Central memory CD4-positive, alpha-beta T cell (primary cell): ENCODE measurements around the gene VSTM1.

ENCODE experiments used
- DNase-seq: peaks from one replicate; pipeline ENCODE4 v3.0.0; 2022

Gene VSTM1

DNA sequence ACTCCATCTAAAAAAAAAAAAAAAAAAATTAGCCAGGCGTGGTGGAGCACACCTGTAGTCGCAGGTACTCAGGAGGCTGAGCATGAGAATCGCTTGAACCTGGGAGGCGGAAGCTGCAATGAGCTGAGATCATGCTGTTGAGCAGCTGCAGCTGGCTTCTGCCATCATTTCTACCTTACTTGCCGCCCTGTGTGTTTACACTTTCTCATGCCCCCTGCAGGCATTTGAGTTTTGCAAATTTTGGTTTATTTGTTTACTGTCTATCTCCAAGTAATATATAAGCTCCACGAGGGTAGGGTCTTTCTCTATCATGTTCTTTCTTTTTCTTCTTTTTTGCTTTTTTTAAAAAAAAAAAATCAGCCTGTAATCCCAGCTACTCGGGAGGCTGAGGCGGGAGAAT, 54.3 kb downstream of the VSTM1 start:
- no peak for DNase-seq

DNA sequence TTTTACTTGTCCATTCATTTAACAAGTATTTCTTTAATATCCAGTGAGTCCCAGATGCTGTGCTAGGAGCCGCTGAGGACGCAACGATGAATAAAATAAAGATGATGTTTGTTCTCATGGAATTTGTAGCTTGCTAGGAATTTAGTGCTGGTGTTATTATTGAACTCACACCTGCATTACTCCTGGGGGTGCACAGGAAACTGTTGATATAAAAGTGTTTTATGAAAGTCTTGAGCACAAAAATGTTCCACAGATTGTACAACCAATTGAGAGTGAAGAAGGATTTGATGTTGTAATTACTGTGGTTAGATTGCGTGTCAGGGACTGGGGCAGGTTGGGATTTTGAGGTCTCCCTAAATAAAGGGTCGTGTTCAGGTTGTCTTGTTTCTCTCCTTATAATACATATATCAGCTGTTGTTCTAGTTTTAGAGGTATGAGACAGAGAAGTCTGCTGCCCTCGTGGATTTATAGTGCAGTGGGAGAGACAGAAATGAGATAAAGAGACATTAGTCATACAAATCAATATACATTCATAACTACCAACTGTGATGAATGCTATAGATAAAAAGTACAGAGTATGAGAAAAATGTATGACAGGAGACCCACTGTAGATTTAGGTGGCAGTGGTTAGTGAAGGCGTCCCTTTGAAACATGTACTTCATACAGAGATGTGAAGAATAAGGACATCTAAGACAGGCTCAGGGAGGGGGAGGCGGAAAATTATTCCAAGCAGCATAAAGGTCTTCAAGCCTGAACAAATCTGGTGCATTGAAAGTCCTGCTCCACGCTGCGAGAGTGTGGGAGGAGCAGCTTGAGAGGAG, 61.0 kb downstream of the VSTM1 start:
- no peak for DNase-seq

DNA sequence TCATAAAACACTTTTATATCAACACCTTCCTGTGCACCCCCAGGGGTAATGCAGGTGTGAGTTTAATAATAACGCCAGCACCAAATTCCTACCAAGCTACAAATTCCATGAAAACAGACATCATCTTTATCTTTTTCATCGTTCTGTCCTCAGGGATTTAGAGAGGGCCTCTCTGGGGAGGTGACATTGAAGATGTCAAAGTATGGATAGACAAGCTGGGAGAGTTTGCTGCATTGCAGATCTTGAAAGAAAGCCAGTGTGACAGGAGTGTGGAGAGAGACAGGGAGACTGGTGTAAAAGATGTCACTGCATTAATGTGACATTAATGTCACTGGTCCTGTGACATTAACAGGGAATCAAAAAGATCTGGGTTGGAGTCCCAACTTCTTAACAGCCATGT, 62.2 kb downstream of the VSTM1 start:
- DNase-seq = no peak

DNA sequence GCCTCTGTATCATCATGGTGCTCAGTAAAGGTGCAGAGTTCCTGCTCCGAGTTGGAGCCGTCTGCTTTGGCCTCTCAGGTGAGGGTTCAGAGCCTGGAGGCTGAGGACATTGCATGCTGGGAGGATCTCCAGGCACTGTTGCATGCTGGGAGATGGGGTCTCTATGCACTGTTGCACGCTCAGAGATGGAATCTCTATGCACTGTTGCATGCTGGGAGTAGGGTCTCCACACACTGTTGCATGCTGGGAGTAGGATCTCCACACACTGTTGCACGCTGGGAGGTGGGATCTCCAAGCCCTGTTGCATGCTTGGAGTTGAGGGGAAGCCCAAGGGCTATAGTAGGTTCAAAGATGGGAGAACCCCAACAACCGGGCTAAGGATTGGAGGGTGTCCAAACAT, 64.0 kb downstream of the VSTM1 start:
- no peak for DNase-seq

DNA sequence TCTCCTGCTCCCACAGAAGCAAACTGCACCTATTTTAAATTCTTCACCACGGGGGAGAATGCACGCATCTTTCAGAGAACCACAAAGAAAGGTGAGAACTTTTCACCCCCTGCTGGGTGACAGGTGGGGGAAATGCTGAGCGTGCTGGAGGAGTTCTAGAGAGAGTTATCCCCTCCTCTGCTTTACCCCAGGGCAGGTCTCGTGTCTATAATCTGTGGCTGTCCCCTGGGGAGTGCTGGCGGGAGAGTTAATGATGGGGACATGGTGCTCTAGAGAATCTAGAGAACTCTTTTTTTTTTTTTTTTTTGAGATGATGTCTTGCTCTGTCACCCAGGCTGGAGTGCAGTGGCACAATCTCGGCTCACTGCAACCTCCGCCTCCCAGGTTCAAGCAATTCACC, 65.5 kb downstream of the VSTM1 start:
- no peak for DNase-seq

DNA sequence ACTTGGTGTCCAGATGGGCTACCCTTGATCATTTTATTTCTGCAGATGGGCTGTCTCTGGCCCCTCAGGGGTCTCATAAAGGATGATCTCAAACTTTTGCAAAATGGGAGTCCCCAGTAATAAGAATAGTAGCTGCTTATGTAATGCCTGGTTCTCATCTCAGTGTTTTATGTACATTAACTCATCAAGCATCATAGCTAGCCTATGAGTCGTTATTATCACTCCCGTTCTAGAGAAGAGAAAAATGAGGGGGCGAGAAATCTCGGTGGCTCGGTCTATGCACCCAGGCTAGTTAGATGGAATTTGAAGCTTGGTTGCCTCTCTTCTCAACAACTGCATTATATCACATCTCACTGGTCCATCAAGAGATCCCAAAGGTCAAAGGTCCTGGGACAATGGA, 68.9 kb downstream of the VSTM1 start:
- DNase-seq = no peak

DNA sequence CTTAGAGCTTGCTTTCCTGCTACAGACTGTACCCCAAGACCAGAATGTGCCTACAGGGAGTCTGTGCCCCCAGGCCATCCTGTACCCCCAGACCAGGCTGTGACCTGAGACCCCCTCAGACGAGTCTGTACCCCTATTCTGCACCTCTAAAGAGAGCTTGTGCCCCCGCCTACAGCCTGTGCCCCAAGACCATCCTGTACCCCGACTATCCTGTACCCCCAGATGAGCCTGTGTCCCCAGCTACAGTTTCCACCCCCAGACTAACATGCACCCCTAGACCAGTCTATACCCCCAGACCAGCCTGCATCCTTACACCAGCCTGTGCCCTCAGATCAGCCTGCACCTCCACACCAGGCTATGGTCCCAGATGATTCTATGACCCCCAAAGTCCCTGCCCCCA, 70.2 kb downstream of the VSTM1 start:
- DNase-seq = no peak

DNA sequence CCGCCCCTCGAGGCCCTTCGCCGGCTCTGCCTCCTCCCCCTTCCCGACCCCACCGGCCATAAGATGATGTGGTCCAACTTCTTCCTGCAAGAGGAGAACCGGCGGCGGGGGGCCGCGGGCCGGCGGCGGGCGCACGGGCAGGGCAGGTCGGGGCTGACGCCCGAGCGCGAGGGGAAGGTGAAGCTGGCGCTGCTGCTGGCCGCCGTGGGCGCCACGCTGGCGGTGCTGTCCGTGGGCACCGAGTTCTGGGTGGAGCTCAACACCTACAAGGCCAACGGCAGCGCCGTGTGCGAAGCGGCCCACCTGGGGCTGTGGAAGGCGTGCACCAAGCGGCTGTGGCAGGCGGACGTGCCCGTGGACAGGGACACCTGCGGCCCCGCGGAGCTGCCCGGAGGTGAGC, 70.9 kb downstream of the VSTM1 start:
- no peak for DNase-seq

DNA sequence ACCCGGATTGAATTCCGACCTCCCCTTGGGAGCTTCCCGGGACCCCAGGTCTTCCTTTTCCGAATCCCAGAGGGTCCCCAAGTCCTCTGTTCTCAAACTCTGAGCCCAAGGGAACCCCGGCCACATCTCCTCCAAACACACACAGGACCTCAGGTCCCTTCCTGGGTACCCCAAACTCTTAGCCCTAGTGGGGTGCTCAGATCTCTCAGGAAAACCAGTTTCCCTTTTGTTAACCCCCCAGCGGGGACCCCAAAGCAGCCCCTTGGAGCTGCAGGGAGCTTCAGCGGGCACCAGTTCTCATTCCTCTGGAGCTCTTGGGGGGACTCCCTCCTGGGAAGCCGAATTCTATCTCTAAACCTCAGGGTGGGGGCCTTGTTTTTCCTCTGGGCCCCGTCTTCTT, 71.5 kb downstream of the VSTM1 start:
- no peak for DNase-seq

DNA sequence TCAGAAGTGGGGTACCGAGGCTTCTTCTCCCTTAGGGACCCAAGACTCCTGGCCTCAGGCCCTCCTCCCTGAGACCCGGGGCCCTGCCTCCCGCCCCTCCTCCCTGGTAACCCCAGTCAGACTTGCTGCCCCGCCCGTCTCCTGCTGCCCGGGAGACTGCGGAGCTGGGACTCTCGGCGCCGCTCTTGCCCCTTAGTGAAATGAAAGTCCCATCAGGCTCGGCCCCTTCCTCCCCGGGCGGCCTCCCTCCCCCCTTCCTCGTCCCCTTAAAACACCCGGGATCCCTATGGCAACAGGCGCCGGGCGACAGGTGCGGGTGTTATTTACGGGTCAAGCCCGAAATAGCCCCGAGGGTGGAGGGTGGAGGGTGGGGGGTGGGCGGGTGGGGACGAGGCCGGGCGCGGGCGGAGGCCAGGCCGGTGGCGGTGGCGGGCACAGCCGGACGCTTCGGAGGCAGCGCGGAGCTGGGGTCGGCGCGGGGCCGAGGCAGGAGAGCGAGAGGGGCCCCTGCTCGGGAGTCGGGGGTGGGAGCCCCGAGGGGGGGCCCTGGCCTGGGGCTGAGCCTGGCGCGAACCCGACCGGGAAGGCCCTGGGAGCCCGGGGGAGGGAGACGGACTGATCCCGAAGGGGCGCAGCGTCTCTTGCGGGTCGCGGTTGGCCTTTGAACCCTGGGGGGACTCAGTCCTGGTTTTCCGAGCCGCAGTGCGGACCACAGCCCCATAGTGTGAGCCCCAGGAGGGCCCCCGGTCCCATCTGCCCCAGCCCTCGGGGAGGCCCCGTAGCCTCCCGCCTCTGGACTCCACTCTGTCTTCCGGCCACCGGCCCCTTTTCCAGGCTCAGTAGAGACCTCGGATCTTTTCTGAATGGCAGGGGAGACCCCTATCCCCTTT, 72.2 kb downstream of the VSTM1 start, which contains the start of gene CACNG6:
Gene CACNG6, plus strand, starts transcription at position 414 of the 890 bp plus-strand sequence. CDS start 1,241 bp downstream, outside the sequence.
- no peak for DNase-seq
